Measurements from ENCODE around the gene TIMM13. TPM values are rescaled to one million over a fixed set of nuclear protein-coding genes. Genes with fewer than 3 reads are reported as not detected.

The TIMM13 gene
- total RNA-seq, 1 donor from 2014 or later, result 70.1 TPM

DNA sequence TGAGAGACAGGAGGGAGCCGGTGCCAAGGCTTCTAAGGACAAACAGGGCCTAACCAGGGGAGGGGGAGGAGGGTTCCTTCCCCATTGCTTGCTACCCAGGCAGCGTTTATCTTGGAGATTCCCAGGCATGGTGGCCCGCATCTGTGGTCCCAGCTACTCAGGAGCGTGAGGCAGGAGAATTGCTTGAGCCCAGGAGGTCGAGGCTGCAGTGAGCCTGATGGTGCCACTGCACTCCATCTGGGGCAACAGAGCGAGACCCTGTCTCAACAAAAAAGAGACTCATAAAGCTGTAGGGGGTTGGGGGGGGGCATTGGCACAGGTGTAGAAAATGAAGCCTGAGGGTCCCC, 11.4 kb downstream of the TIMM13 start:
- DNase-seq (ENCODE audit: low read depth), result no peak
- peaks cover 2% of the 10 kb centered on the region for H3K27me3 ChIP-seq (ENCODE audit: control insufficient read depth, insufficient read depth, low read length)
- TF ChIP-seq, protein P1, sequence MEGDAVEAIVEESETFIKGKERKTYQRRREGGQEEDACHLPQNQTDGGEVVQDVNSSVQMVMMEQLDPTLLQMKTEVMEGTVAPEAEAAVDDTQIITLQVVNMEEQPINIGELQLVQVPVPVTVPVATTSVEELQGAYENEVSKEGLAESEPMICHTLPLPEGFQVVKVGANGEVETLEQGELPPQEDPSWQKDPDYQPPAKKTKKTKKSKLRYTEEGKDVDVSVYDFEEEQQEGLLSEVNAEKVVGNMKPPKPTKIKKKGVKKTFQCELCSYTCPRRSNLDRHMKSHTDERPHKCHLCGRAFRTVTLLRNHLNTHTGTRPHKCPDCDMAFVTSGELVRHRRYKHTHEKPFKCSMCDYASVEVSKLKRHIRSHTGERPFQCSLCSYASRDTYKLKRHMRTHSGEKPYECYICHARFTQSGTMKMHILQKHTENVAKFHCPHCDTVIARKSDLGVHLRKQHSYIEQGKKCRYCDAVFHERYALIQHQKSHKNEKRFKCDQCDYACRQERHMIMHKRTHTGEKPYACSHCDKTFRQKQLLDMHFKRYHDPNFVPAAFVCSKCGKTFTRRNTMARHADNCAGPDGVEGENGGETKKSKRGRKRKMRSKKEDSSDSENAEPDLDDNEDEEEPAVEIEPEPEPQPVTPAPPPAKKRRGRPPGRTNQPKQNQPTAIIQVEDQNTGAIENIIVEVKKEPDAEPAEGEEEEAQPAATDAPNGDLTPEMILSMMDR (IDR thresholded peaks at IDR 0.05; ENCODE audit: insufficient read depth, low read length, poor library complexity, severe bottlenecking), result no peak

DNA sequence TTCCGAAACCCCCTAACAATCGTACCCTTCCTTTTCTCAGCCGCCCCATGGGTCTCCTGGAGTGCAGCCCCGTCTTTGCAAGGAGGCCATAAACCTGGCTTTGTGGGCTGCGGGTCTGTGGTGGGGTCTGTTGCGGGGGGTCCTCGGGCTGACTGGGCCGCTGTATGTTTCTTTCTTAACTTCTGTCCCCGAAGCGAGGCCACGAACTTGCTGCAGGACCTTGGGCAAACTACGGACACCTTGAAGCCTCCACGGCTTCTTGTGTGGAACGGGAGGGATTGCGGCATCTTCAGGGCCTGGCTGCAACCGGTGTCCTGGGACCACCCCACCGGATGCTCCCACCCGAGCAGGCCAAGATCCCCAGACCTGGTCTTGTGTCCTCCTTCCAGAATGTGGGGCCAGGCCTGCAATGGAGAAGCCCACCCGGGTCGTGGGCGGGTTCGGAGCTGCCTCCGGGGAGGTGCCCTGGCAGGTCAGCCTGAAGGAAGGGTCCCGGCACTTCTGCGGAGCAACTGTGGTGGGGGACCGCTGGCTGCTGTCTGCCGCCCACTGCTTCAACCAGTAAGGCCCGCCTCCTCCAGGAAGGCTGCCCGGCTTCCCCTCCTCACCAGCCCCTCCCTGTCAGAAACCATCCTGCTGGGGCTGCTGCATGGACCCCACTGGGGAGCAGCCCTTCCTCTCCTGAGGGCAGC, 12.0 kb downstream of the TIMM13 start:
- no peaks in the 10 kb centered on the region for H3K36me3 ChIP-seq (ENCODE audit: control insufficient read depth, insufficient read depth, low read length)
- H3K27me3 ChIP-seq (ENCODE audit: control insufficient read depth, insufficient read depth, low read length), result peaks cover 2% of the 10 kb centered on the region
- H3K4me3 ChIP-seq (ENCODE audit: low read depth, low read length), result no peak overlapping the region
- no peak for DNase-seq (ENCODE audit: low read depth)
- TF ChIP-seq, protein P1 (IDR thresholded peaks at IDR 0.05; ENCODE audit: insufficient read depth, low read length, poor library complexity, severe bottlenecking), result no peak

More for the DNA sequence above, 11.4 kb downstream of the TIMM13 start:
- H3K36me3 ChIP-seq (ENCODE audit: control insufficient read depth, insufficient read depth, low read length), result no peaks in the 10 kb centered on the region
- no peak overlapping the region for H3K4me3 ChIP-seq (ENCODE audit: low read depth, low read length)

DNA sequence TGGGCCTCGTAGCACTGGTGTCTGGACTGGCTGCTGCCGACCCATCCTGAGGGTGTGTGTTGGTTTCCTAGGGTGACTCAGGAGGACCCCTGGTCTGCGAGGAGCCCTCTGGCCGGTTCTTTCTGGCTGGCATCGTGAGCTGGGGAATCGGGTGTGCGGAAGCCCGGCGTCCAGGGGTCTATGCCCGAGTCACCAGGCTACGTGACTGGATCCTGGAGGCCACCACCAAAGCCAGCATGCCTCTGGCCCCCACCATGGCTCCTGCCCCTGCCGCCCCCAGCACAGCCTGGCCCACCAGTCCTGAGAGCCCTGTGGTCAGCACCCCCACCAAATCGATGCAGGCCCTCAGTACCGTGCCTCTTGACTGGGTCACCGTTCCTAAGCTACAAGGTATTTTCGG, 13.8 kb downstream of the TIMM13 start:
- TF ChIP-seq, protein P1 (IDR thresholded peaks at IDR 0.05; ENCODE audit: insufficient read depth, low read length, poor library complexity, severe bottlenecking), result no peak
- DNase-seq (ENCODE audit: low read depth), result no peak
- no peaks in the 10 kb centered on the region for H3K36me3 ChIP-seq (ENCODE audit: control insufficient read depth, insufficient read depth, low read length)
- peaks cover 2% of the 10 kb centered on the region for H3K27me3 ChIP-seq (ENCODE audit: control insufficient read depth, insufficient read depth, low read length)
- no peak overlapping the region for H3K4me3 ChIP-seq (ENCODE audit: low read depth, low read length)

DNA sequence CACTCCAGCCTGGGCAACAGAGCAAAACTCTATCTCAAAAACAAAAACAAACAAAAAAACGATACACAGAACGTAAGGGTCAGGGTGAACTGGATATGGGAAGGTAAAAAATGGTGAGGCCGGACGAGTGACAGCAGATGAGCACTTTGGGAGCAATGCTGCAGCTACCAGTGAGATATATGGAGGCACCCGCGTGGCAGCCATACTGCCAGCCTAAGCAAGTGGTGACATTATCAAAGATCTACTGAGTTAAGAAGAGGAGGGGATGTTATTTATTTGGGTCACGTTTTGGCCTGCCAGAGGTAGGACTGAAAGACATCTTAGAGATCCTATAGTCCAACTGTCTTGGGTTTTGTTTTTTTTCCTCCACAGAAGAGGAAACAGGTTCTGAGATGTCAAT, 14.2 kb downstream of the TIMM13 start:
- TF ChIP-seq, protein P1 (IDR thresholded peaks at IDR 0.05; ENCODE audit: insufficient read depth, low read length, poor library complexity, severe bottlenecking), result no peak
- Histone ChIP-seq H3K27me3 (ENCODE audit: control insufficient read depth, insufficient read depth, low read length) (peaks cover 4% of the 10 kb centered on the region), H3K36me3 (ENCODE audit: control insufficient read depth, insufficient read depth, low read length) (no peaks in the 10 kb centered on the region), H3K4me3 (ENCODE audit: low read depth, low read length) (no peak overlapping the region)
- DNase-seq (ENCODE audit: low read depth), result no peak

DNA sequence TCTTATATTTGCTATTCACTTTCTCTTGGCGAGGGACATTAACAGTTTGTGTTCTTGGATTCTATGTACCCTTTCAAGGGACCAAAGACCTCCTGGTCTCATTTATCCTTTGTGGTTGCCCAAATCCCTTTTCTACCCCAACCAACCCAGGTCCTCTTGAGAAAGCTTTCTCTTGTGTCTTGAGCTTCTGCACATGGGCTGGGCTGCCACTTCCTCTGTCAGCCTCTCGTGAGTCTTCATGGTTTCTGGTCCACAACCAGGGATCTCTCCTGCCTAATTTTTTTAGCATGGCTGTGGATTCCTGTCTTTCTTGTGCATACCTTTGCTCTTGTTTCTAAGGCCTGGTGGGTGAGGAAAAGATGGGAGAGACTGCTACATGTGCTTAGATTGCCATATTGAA, 14.9 kb downstream of the TIMM13 start:
- DNase-seq (ENCODE audit: low read depth), result no peak
- no peaks in the 10 kb centered on the region for H3K36me3 ChIP-seq (ENCODE audit: control insufficient read depth, insufficient read depth, low read length)
- H3K27me3 ChIP-seq (ENCODE audit: control insufficient read depth, insufficient read depth, low read length), result peaks cover 4% of the 10 kb centered on the region
- TF ChIP-seq, protein P1 (IDR thresholded peaks at IDR 0.05; ENCODE audit: insufficient read depth, low read length, poor library complexity, severe bottlenecking), result no peak
- H3K4me3 ChIP-seq (ENCODE audit: low read depth, low read length), result no peak overlapping the region

DNA sequence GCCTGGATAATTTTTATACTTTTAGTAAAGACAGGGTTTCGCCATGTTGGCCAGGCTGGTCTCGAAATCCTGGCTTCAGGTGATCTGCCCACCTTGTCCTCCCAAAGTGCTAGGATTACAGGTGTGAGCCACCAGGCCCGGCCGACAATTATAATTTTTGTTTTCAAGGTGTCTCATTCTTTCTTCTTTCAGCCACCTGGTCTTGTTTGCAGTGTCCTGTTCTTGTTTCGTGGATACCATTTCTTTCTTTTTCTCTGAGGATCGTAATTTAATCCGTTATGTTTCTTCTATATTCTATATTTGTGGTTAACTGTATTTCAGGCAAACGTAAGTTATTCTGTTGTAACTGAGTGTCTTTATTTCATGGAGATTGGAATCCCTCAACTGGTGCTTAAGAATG, 15.7 kb downstream of the TIMM13 start:
- TF ChIP-seq, protein P1 (IDR thresholded peaks at IDR 0.05; ENCODE audit: insufficient read depth, low read length, poor library complexity, severe bottlenecking), result no peak
- H3K4me3 ChIP-seq (ENCODE audit: low read depth, low read length), result no peak overlapping the region
- peaks cover 4% of the 10 kb centered on the region for H3K27me3 ChIP-seq (ENCODE audit: control insufficient read depth, insufficient read depth, low read length)
- no peaks in the 10 kb centered on the region for H3K36me3 ChIP-seq (ENCODE audit: control insufficient read depth, insufficient read depth, low read length)
- DNase-seq (ENCODE audit: low read depth), result no peak

Measured in kidney epithelial cell (primary cell).